Measurements from ENCODE around the gene SREBF2. TPM values are rescaled to one million over a fixed set of nuclear protein-coding genes. Genes with fewer than 3 reads are reported as not detected.

Gene SREBF2
- total and polyA plus RNA-seq, 2 of the 13 experiments (the other 11 are each of a cell fraction or from before 2014, with no cell fraction given): 53.8 to 72.6 TPM

GRCh38 chr22:41946629-41947423 lies 113.9 kb downstream of the SREBF2 start, which contains the start of gene CENPM (continued):
- TF ChIP-seq ZBTB39 (CRISPR knock-in tag; IDR thresholded peaks at IDR 0.05) (peak; percentile 70; the same call in 1 of the 2 replicates), RARA (CRISPR knock-in tag; IDR thresholded peaks at IDR 0.05) (no peak), GLI4 (CRISPR knock-in tag; IDR thresholded peaks at IDR 0.05; ENCODE audit: borderline replicate concordance) (0 out of 2 replicates have a peak, but pooled peaks have one; percentile 42), ZNF598 (CRISPR knock-in tag; IDR thresholded peaks at IDR 0.05; ENCODE audit: borderline replicate concordance) (no peak), NFYB (CRISPR knock-in tag; IDR thresholded peaks at IDR 0.05) (peak; percentile 99), RFX5 (IDR thresholded peaks at IDR 0.05; ENCODE audit: low read depth, low read length) (no peak), RORA (CRISPR knock-in tag; IDR thresholded peaks at IDR 0.05) (no peak), NR2F2 (IDR thresholded peaks at IDR 0.05; ENCODE audit: borderline replicate concordance, low read depth) (no peak), CBX5 (CRISPR knock-in tag; IDR thresholded peaks at IDR 0.05; ENCODE audit: borderline replicate concordance) (no peak), ZFP82 (CRISPR knock-in tag; IDR thresholded peaks at IDR 0.05; ENCODE audit: borderline replicate concordance) (0 out of 2 replicates have a peak, but pooled peaks have one; percentile 79), TFDP1 (CRISPR knock-in tag; IDR thresholded peaks at IDR 0.05; ENCODE audit: borderline replicate concordance) (peak; percentile 97; the same call in 1 of the 2 replicates), PRDM10 (CRISPR knock-in tag; IDR thresholded peaks at IDR 0.05; ENCODE audit: low read depth) (no peak; the same call in 1 of the 2 replicates), SAFB2 (CRISPR knock-in tag; IDR thresholded peaks at IDR 0.05; ENCODE audit: borderline replicate concordance, low read depth) (no peak; the same call in 1 of the 2 replicates), ZNF891 (CRISPR knock-in tag; IDR thresholded peaks at IDR 0.05) (peak; percentile 78), GATAD1 (CRISPR knock-in tag; IDR thresholded peaks at IDR 0.05) (peak; percentile 79), ZNF704 (CRISPR knock-in tag; IDR thresholded peaks at IDR 0.05; ENCODE audit: borderline replicate concordance) (peak; percentile 53; the same call in 1 of the 2 replicates), CENPX (CRISPR knock-in tag; IDR thresholded peaks at IDR 0.05) (no peak), EED (CRISPR knock-in tag; IDR thresholded peaks at IDR 0.05) (no peak), ZNF432 (CRISPR knock-in tag; IDR thresholded peaks at IDR 0.05; ENCODE audit: borderline replicate concordance) (no peak)

Data from HepG2 (cell line).